Dermis microvascular lymphatic vessel endothelial cell (primary cell): Measurements from ENCODE around the gene MYCN. TPM values are rescaled to one million over a fixed set of nuclear protein-coding genes. Genes with fewer than 3 reads are reported as not detected.
"Not testable (repeated sequence)": the region's sequence is repeated elsewhere in the genome, so short reads cannot be mapped to it uniquely, and the experiment has no call there.

ENCODE experiments used
- DNase-seq, 2 donors: peaks; one replicate each; pipeline versions ENCODE4 v3.0.0 to v3.0.0-alpha.2; 2010; ENCODE audit warnings: low read depth in 2 of 2
- total RNA-seq: library from RNA; depleted of rRNA; stranded (reverse); fragments of >200 nt; gene quantifications from 2 replicates; pipeline ENCODE4 v1.2.1, GENCODE V29; 2014

Gene MYCN
- total RNA-seq: 3.2 and 7.2 TPM in 2 replicates

- peak; percentile 45 for DNase-seq
Observed at GRCh38 chr2:15939854-15940660, at the start of gene MYCN. MYCN (plus strand) TSS chr2:15940550; CDS start chr2:15942065, 1,515 bp downstream.

DNA sequence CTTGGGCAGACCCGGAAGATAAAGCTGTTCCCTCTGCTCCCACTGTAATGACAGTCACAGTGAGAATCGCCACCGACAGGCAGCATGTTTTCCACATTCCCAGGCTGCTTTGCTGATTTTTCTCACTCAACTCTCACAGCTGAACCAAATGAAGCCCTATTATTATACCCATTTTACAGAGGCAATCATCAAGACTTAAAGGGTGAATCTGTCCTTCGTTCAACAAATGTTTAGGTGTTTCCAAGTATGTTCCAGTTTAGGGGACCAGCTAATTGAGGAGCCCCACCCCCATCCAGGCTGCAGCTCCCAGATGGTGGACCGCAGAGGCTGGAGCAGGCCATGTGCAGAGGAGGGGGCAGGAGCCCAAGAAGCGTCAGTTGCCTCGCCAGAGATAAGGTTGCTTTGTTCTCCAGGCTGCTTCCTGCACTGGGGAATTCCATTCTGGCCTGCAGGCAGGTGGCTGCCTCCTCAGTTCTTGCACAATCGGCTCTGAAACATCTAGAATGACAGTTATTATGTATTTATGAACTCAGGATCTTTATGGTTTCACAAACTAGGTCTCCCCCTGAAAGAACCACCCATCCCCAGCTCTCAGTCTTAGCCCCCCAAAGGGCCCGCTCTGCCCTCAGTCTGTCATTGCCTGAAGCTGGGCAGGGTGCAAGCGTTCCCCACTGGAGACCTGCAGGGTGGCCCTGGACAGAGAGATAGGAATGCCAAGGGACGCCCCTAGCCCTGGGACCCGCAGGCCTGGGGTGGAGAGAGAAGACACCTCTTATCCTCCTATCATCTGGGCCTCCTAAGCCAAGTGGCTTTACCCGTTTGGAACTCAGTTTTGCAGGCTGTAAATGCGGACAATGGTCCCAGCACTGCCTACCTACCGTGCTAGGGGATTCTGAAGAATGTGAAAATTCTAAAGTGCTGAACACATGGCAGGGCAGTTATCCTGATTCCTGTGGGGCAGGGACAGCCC is 49.1 kb upstream of the MYCN start:
- peak; percentile 5 to 33 for DNase-seq

DNA sequence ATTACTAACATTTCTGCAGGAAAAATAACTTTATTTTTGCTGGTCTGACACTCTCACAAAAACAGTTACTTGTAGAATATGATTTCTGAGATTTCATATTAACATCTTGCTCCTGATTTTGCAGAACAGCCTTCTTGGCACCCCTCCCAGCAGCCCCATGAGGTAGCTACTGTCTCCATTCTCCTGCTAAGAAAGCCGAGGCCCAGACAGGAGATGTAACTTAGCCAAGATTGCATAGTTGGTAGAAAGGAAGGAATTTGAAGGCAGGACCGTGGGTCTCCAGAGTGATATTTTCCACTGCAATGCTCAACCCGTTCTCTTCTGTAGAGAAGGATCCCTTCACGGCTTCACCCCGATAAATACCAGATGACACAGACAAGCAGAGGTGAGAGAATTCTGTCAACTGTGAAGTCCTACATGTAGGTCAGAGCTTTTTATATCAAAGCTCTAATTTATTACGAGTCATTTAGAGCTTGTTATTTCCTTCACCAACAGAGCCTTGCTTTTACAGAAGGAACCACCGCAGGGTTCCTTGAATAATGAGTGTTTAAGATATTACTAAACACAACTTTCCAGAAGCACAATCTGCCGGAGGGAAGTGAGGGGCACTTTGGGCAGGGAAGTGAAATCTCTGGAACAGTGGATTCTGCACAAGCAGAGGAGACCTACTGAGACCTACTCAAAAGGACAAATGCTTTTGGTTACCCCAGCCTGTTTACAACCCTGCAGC is 48.0 kb upstream of the MYCN start:
- no peak for DNase-seq

DNA sequence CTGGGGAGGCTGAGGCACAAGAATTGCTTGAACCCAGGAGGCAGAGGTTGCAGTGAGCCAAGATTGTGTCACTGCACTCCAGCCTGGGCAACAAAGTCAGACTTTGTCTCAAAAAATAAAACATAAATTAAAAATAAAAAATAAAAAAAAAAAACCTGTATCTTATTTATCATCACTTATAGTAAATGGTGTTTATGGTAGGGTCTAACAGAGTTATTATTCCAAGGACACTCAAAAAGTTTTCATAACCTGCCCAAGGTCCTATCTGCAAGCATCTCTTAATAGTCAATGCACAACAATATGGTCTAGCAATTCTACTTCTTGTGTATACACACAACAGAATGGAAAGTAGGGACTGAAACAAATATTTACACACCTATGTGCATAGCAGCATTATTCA is 47.3 kb upstream of the MYCN start:
- DNase-seq: no peak

GRCh38 chr2:15893689-15894480 is 46.5 kb upstream of the MYCN start:
- DNase-seq: no peak

GRCh38 chr2:15894481-15895144 is 45.7 kb upstream of the MYCN start:
- DNase-seq: no peak

DNA sequence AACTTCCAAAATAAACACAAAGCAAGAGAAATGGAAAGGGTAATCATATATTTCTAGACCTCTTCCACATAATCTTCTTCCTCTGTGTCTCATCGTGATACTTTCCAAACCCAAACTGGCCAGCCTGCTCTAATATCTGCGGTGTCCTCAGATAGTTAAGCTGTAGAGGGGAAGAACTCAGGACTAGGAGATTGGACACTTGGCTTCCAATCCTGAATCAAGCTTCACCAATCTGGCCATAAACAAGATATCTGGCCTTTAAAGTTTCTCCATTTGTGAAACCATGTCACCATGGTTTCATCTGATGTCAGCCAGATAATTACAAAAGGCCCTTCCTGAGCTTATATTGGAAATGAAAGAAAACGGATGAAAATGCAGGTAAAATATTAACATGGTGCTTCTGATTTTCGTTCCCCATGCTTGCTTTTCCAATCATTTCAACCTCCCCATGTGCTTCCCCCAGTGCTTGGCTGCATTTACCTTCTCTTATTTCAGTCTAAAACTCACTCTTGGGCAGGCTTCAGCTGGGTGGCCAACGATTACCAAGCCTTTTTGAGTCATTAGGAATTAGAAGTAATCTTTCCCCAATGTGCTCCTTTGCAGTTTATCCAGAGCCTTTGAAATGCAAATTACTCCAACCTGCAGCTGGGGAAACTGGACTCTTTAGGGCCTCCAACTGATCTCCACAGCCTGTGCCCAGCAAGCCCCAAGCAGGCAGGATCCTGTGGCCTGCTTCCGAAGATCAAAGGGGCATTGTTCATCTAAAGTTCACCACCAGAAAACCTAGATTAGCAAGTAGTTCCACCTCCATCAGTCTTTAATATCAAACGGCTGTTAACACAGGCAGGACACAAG is 44.5 kb upstream of the MYCN start:
- no peak for DNase-seq

DNA sequence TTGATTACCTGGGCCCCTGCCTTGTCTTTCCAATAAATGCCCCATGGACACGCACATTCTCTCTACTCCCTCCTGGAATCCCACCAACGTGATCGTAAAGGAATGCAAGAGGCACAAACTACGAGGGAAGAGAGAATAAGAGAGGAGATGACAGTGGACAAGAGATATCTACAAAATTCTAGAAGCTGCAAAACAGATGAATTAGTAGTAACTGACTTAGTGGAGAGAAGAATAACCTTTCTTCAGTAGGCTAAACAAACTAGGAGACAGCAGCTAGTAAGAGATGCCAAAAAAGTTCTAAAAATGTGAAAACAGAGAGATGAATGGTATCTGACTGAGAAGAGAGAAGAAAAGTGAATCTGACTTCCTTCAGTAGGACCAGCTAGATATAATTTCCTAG is 43.5 kb upstream of the MYCN start:
- DNase-seq: no peak

GRCh38 chr2:15897431-15898098 is 42.8 kb upstream of the MYCN start:
- DNase-seq: no peak

DNA sequence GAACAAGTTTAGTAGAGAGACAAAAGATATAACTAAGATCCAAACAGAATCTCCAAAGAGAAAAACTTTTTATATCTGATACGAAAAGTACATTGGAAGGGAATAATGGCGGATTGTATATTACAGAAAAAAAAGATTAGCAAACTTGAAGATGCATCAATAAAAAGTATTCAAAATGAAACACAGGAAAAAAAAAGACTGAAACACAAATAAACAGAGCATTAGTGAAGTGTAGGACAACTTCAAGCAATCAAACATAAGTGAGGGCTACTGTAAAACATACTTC is 41.1 kb upstream of the MYCN start:
- no peak for DNase-seq

GRCh38 chr2:15899751-15900493 is 40.4 kb upstream of the MYCN start:
- no peak for DNase-seq

DNA sequence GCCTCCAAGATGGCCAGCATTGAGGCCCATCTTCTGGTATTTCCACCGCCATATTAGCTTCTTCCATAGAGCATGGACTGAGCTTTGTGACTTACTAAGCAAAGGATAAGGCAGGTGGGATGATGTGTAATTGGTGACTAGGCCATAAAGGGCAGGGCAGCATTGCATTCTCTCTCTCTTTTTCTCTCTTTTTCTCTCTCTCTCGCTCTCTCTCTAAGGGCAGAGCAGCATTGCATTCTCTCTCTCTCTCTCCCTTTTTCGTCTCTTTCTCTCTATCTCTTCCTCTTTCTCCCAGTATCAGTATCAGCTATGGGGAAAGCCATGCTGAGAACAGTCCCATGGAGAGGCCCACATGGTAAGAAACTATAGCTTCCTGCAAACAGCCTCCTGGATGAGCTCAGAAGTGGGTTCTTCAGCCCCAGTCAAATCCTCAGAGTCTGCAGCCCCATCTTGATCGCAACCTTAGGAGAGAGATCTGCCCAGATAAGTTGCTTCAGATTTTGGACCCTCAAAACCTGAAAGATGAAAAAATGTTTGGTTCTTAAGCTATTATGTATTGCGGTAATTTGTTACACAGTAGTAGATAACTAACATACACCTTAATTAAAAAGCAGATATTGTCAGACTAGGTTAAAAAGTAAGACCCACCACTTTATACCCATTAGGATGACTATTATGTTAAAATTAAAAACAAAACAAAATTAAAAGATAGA is 39.1 kb upstream of the MYCN start:
- no peak for DNase-seq

GRCh38 chr2:15901808-15902130 is 38.6 kb upstream of the MYCN start:
- DNase-seq: no peak

DNA sequence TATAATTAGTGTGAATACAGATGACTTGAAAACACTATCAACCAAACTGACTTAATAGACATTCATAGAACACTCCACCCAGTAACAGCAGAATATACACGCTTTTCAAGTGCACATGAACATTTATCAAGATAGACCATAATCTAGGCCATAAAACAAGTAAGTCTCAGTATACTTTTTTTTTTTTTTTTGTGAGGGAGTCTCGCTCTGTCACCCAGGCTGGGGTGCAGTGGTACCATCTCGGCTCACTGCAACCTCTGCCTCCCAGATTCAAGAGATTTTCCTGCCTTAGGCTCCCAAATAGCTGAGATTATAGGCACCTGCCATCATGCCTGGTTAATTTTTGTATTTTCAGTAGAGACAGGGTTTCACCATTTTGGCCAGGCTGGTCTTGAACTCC is 36.4 kb upstream of the MYCN start:
- not testable (repeated sequence) for DNase-seq

DNA sequence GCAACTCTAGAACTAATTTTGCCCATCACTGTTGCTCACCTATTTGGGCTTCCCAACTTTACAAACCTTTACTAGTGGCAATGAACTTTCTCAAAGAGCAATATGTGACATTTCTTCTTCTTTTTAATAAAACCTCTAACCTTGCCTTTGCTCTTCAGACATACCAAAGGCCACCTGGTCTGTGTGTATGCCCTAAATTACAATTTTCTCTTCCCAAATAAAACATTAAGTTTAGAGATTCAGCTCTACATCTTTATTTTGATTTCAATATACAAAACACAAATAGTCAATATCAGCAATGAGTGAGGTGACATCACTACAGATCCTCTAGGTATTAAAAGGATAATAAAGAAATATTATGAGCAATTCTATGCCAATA is 35.1 kb upstream of the MYCN start:
- no peak for DNase-seq

- DNase-seq: no peak
Observed at GRCh38 chr2:15905986-15906491, 34.3 kb upstream of the MYCN start.

DNA sequence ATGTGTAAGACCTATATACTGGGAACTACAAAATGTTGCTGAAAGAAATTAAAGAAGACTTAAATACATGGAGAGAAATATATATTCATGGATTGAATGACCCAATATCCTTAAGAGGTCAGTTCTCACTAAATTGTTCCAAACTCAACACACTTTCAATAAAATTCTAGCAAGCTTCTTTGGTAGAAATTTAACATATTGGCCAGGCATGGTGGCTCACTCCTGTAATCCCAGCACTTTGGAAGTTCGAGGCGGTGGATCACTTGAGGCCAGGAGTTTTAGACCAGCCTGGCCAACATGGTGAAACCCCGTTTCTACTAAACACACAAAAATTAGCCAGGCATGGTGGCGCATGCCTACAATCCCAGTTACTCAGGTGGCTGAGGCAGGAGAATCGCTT is 33.6 kb upstream of the MYCN start:
- DNase-seq: no peak
